ENCODE data around the gene SUSD6. TPM values are rescaled to one million over a fixed set of nuclear protein-coding genes. Genes with fewer than 3 reads are reported as not detected.
A peak's percentile ranks its signal among the peaks of the same experiment; 100 is the strongest.

The SUSD6 gene
- total and polyA plus RNA-seq, 2 donors (not counting 1 experiment from before 2014, with no cell fraction given), result 62.3 to 97.8 TPM

DNA sequence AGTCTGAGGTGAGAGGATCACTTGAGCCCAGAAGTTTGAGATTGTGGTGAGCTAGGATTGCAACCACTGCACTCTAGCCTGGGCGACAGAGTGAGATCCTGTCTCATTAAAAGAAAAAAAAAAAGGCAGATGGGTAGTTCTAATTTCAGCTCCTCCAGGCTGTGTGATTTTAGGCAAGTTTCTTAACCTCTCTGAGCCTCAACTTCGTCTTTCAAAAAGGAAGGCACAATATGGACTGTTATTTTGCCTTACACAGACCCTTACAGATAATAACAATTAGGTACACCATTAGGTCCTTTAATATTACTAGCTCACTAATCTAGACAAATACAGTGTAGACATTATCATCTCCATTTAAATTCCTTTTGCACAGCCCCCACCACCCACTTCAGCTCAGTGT, 31.9 kb upstream of the SUSD6 start:
- no peak overlapping the region for H2AFZ ChIP-seq (ENCODE audit: insufficient read depth, low read depth, low read length, poor library complexity, severe bottlenecking)
- Mint-ChIP-seq H3K9me3 (ENCODE audit: insufficient read depth) (no peaks in the 10 kb centered on the region), H3K27ac (no peak overlapping the region), H3K4me3 (no peak overlapping the region), H3K27me3 (peaks cover 25% of the 10 kb centered on the region), H3K4me1 (peaks cover 10% of the 10 kb centered on the region)
- H3K79me2 ChIP-seq (ENCODE audit: control insufficient read depth, insufficient read depth, low read length), result no peaks in the 10 kb centered on the region
- H3K4me2 ChIP-seq (replicated peaks; ENCODE audit: low read depth, low read length, poor library complexity, severe bottlenecking), result no peak overlapping the region
- ChIA-PET CTCF (interaction anchor here (0.9 to 8.4 kb wide), 5 partner anchors 8 to 337 kb away, joined by 3 to 101 read pairs (median 5); no protein-coding TSS in a partner anchor), POLR2A (no interaction called here)
- H4K20me1 ChIP-seq (ENCODE audit: control insufficient read depth, insufficient read depth, low read length, poor library complexity, severe bottlenecking), result no peaks in the 10 kb centered on the region
- peaks cover 0 to 17% (median 4%) of the 10 kb centered on the region in 4 experiments for H3K27me3 ChIP-seq (replicated peaks in 1 of 4; ENCODE audit: control extremely low read depth in 1 of 4, control insufficient read depth in 3 of 4, insufficient read depth in 4 of 4, low read length in 3 of 4)
- ATAC-seq (ENCODE audit: low read depth), result no peak
- H3K9me3 ChIP-seq (ENCODE audit: control extremely low read depth in 1 of 3, control insufficient read depth in 2 of 3, insufficient read depth in 1 of 3, low read length in 2 of 3), result peaks cover 0 to 6% (median 1%) of the 10 kb centered on the region in 3 donors
- no peak for TF ChIP-seq EZH2 (IDR thresholded peaks at IDR 0.05; ENCODE audit: borderline replicate concordance, insufficient read depth, low read depth, low read length, poor library complexity, severe bottlenecking)
- TF ChIP-seq, protein P1, sequence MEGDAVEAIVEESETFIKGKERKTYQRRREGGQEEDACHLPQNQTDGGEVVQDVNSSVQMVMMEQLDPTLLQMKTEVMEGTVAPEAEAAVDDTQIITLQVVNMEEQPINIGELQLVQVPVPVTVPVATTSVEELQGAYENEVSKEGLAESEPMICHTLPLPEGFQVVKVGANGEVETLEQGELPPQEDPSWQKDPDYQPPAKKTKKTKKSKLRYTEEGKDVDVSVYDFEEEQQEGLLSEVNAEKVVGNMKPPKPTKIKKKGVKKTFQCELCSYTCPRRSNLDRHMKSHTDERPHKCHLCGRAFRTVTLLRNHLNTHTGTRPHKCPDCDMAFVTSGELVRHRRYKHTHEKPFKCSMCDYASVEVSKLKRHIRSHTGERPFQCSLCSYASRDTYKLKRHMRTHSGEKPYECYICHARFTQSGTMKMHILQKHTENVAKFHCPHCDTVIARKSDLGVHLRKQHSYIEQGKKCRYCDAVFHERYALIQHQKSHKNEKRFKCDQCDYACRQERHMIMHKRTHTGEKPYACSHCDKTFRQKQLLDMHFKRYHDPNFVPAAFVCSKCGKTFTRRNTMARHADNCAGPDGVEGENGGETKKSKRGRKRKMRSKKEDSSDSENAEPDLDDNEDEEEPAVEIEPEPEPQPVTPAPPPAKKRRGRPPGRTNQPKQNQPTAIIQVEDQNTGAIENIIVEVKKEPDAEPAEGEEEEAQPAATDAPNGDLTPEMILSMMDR (IDR thresholded peaks at IDR 0.05), result no peak
- peaks cover 5 to 9% of the 10 kb centered on the region in 2 donors for H3K4me1 ChIP-seq (ENCODE audit: control insufficient read depth in 2 of 2, insufficient read depth in 2 of 2, low read length in 2 of 2)
- WGBS (ENCODE audit: insufficient coverage), result 100% methylated on average over 1 of the region's 2 CpGs
- DNase-seq, result no peak
- no peaks in the 10 kb centered on the region for H3K36me3 ChIP-seq (replicated peaks in 1 of 2; ENCODE audit: control extremely low read depth in 1 of 2, control insufficient read depth in 1 of 2, extremely low read depth in 1 of 2, insufficient read depth in 2 of 2, low read length in 1 of 2)
- intact Hi-C loops (cut with micrococcal nuclease), result no loop called here
- H3K4me3 ChIP-seq (ENCODE audit: control extremely low read depth in 1 of 5, extremely low read depth in 1 of 5, insufficient read depth in 1 of 5, low read depth in 2 of 5, low read length in 4 of 5), result no peak overlapping the region
- H3K9ac ChIP-seq (ENCODE audit: low read length), result no peak overlapping the region
- H3K27ac ChIP-seq (ENCODE audit: low read length in 2 of 2), result no peak overlapping the region

DNA sequence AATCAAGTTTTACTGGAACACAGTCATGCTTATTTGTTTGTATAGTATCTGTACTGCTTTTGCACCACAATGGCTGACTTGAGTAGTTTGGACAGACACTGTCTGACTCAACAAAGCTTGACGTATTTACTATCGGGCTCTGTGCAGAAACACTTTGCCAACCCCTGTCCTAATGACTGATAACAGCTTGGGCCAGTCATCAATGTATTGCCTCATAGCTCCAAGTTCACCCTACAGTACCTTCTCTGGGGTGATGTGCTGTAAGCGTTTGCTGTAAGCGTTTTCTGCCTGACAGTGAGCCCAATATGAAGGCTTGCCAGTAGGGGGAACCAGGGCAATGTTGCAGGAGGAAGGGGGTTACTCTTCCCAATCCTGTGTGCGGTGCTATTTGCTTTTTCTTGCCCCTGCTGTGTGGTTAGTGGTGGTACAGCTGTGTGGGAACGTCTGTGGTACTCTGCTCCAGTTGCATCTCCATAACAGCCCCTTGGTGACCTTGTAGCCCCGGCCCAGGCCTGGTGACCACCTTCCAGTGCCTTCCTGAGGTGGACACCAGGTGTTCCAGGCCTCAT, 31.3 kb upstream of the SUSD6 start:
- Histone ChIP-seq H3K9me3 (ENCODE audit: control extremely low read depth in 1 of 3, control insufficient read depth in 2 of 3, insufficient read depth in 1 of 3, low read length in 2 of 3) (peaks cover 0 to 4% (median 1%) of the 10 kb centered on the region in 3 donors), H3K9ac (ENCODE audit: low read length) (no peak overlapping the region), H3K79me2 (ENCODE audit: control insufficient read depth, insufficient read depth, low read length) (no peaks in the 10 kb centered on the region), H3K36me3 (replicated peaks in 1 of 2; ENCODE audit: control extremely low read depth in 1 of 2, control insufficient read depth in 1 of 2, extremely low read depth in 1 of 2, insufficient read depth in 2 of 2, low read length in 1 of 2) (no peaks in the 10 kb centered on the region), H3K27me3 (replicated peaks in 1 of 4; ENCODE audit: control extremely low read depth in 1 of 4, control insufficient read depth in 3 of 4, insufficient read depth in 4 of 4, low read length in 3 of 4) (peaks cover 0 to 15% (median 3%) of the 10 kb centered on the region in 4 experiments), H3K4me3 (ENCODE audit: control extremely low read depth in 1 of 5, extremely low read depth in 1 of 5, insufficient read depth in 1 of 5, low read depth in 2 of 5, low read length in 4 of 5) (no peak overlapping the region), H3K4me1 (ENCODE audit: control insufficient read depth in 2 of 2, insufficient read depth in 2 of 2, low read length in 2 of 2) (peaks cover 0 to 8% of the 10 kb centered on the region in 2 donors), H2AFZ (ENCODE audit: insufficient read depth, low read depth, low read length, poor library complexity, severe bottlenecking) (no peak overlapping the region), H4K20me1 (ENCODE audit: control insufficient read depth, insufficient read depth, low read length, poor library complexity, severe bottlenecking) (no peaks in the 10 kb centered on the region), H3K4me2 (replicated peaks; ENCODE audit: low read depth, low read length, poor library complexity, severe bottlenecking) (no peak overlapping the region), H3K27ac (ENCODE audit: low read length in 2 of 2) (no peak overlapping the region)
- WGBS (ENCODE audit: insufficient coverage), result 59% methylated on average over 5 of the region's 7 CpGs
- Mint-ChIP-seq H3K27ac (no peak overlapping the region), H3K27me3 (peaks cover 26% of the 10 kb centered on the region), H3K9me3 (ENCODE audit: insufficient read depth) (no peaks in the 10 kb centered on the region), H3K4me1 (peaks cover 10% of the 10 kb centered on the region), H3K4me3 (no peak overlapping the region)
- TF ChIP-seq EZH2 (IDR thresholded peaks at IDR 0.05; ENCODE audit: borderline replicate concordance, insufficient read depth, low read depth, low read length, poor library complexity, severe bottlenecking), result no peak
- TF ChIP-seq, protein P1 (IDR thresholded peaks at IDR 0.05), result no peak
- CTCF ChIA-PET, result interaction anchor here (1.0 to 8.4 kb wide), 3 partner anchors 9 to 150 kb away, joined by 3 to 101 read pairs (median 5); no protein-coding TSS in a partner anchor
- no peak for DNase-seq
- peak; percentile 21 for ATAC-seq (ENCODE audit: low read depth)
- POLR2A ChIA-PET, result no interaction called here
- intact Hi-C loops (cut with micrococcal nuclease), result no loop called here

Measured in B cell (primary cell).